Measurements from ENCODE around the gene TMOD1. TPM values are rescaled to one million over a fixed set of nuclear protein-coding genes. Genes with fewer than 3 reads are reported as not detected.

TMOD1 gene
- total and polyA plus RNA-seq, 3 donors from 2014 or later, result 3.9 to 7.8 (median 3.9) TPM

DNA sequence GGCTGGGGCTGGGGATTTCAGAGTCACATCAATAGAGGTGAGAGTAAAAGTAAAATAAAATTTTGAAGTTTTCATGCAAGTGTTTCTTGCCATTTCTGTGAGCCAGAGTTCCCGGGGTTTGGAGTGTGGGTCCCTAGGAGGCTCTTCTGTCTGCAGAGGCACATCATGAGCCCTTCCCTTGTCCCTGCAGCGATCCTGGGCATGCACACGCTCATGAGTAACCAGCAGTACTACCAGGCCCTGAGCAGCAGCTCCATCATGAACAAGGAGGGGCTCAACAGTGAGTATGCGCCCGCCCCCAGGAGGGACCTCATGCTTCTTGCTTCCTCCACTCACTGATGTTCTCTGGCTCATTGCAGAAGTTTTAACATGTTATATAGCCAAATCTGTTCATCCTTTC, 61.1 kb downstream of the TMOD1 start:
- Histone ChIP-seq H3K4me3 (no peak overlapping the region), H3K27ac (no peak overlapping the region), H3K36me3 (ENCODE audit: low read depth, missing control alignments) (no peaks in the 10 kb centered on the region), H3K27me3 (no peaks in the 10 kb centered on the region), H3K4me1 (peaks cover 22% of the 10 kb centered on the region), H3K9me3 (no peaks in the 10 kb centered on the region)
- peak; percentile 55 for DNase-seq
- intact Hi-C loops (cut with DNase I; ENCODE audit: low total_unique reads), result no loop called here
- 83 to 84% methylated on average over 5 of the region's 5 CpGs for WGBS, 2 donors
- TF ChIP-seq, protein P1, sequence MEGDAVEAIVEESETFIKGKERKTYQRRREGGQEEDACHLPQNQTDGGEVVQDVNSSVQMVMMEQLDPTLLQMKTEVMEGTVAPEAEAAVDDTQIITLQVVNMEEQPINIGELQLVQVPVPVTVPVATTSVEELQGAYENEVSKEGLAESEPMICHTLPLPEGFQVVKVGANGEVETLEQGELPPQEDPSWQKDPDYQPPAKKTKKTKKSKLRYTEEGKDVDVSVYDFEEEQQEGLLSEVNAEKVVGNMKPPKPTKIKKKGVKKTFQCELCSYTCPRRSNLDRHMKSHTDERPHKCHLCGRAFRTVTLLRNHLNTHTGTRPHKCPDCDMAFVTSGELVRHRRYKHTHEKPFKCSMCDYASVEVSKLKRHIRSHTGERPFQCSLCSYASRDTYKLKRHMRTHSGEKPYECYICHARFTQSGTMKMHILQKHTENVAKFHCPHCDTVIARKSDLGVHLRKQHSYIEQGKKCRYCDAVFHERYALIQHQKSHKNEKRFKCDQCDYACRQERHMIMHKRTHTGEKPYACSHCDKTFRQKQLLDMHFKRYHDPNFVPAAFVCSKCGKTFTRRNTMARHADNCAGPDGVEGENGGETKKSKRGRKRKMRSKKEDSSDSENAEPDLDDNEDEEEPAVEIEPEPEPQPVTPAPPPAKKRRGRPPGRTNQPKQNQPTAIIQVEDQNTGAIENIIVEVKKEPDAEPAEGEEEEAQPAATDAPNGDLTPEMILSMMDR (IDR thresholded peaks at IDR 0.05), result no peak
- TF ChIP-seq POLR2A (IDR thresholded peaks at IDR 0.05), result no peak

DNA sequence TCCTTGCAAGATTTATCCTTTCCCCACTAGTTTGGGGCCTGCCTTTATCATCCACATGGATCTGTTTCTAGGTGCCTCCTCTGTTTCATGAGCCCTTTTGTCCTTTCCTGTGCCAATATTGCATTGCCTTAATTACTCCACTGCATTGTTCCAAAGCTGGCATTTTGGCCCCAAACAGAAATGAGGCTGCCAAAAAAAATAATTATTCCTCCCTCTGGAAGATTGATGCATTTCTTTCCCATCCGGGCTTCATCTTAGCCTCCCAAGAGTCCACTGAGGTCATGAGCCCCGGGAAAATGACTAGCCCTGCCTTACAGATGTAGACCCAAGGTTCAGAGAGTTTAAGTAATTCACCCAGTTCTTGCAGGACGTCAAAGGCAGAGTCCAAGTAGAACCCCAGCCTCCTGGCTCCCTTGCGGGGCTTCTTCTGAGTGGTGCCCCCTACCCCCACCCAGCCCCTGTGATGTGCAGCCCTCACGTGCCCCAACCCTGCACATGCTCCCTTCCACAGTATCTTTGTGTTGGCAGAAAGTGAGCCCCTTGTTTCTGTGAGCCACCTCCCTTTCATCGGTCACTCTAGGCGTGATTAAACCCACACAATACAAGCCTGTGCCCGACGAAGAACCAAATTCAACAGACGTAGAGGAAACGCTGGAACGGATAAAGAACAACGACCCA, 62.1 kb downstream of the TMOD1 start:
- intact Hi-C loops (cut with DNase I; ENCODE audit: low total_unique reads), result no loop called here
- Histone ChIP-seq H3K27ac (peak overlapping the region; percentile 11 to 41), H3K4me3 (no peak overlapping the region), H3K36me3 (ENCODE audit: low read depth, missing control alignments) (no peaks in the 10 kb centered on the region), H3K4me1 (peaks cover 14% of the 10 kb centered on the region), H3K9me3 (no peaks in the 10 kb centered on the region), H3K27me3 (no peaks in the 10 kb centered on the region)
- no peak for DNase-seq
- TF ChIP-seq, protein P1 (IDR thresholded peaks at IDR 0.05), result no peak
- no peak for TF ChIP-seq POLR2A (IDR thresholded peaks at IDR 0.05)
- 79 to 84% methylated on average over 13 of the region's 13 CpGs for WGBS, 2 donors

DNA sequence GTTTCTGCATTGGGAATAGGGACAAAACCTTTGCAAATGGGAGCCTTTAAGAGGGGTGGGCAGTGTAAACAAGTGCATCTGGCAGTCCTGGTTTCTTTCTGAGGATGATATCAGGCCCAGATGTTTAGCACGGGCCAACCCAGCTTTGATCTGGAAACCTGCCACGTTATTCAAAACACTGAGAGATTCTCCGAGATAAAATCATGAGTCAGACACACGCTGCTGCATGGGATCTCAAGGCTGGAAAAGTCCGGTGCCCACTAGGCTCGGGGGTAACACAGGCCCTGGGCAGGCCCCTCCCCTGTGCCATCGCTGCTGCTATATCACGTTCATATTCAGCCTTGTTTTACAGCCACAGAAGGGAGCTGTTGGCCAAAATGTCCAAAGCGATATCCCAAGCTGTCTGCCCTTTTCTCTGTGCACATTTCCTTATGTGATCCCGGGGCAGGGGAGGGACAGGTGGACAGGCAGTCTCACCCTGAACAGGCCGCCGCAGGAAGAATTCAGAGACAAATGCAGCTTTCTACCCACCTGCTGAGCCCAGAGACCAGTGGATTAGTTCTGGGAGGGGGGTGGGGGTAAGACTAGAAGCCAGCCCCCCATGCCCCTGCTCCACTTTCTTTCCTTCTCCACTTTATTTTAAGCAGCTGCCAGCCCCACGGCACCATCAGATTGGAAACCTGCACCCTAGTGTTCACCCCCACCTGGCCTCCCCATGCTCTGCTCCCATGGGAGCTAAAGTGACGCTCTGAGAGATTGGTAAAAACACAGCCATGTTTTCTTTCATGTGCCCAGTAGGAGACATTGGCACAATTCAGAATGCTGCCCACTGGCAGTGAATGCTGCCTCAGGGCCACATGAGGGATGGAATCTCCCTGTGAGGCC, 63.1 kb downstream of the TMOD1 start:
- H3K27me3 ChIP-seq, result no peaks in the 10 kb centered on the region
- intact Hi-C loops (cut with DNase I; ENCODE audit: low total_unique reads), result no loop called here
- 64 to 65% methylated on average over 12 to 14 of the region's 14 CpGs for WGBS, 2 donors
- H3K4me3 ChIP-seq, result no peak overlapping the region
- TF ChIP-seq POLR2A (IDR thresholded peaks at IDR 0.05), result no peak
- TF ChIP-seq, protein P1 (IDR thresholded peaks at IDR 0.05), result no peak
- DNase-seq, result no peak
- peaks cover 8% of the 10 kb centered on the region for H3K4me1 ChIP-seq
- H3K27ac ChIP-seq, result peak overlapping the region in 1 of 2 donors; percentile 10
- no peaks in the 10 kb centered on the region for H3K36me3 ChIP-seq (ENCODE audit: low read depth, missing control alignments)
- no peaks in the 10 kb centered on the region for H3K9me3 ChIP-seq

DNA sequence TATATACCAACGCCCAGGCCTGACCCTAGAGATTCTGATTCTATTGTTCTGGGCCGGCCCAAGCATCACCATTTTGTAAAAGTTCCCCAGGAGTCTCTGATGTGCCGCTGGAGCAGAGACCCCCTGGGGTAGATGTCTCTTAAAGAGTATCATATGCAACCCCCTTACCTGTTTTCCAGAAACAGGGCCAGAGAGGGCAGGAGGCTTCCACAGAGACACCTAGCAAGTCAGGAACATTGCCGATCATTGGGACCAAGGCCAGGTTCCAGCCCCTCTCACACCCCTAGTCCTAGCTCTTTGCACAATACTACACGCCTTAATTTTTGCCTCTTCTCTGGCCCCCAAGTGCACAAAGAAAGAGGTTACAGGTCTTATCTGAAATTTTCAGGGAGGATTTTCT, 63.8 kb downstream of the TMOD1 start:
- Histone ChIP-seq H3K4me1 (peaks cover 8% of the 10 kb centered on the region), H3K9me3 (no peaks in the 10 kb centered on the region), H3K36me3 (ENCODE audit: low read depth, missing control alignments) (no peaks in the 10 kb centered on the region), H3K27me3 (no peaks in the 10 kb centered on the region), H3K4me3 (no peak overlapping the region), H3K27ac (no peak overlapping the region)
- DNase-seq, result no peak
- intact Hi-C loops (cut with DNase I; ENCODE audit: low total_unique reads), result no loop called here
- TF ChIP-seq POLR2A (IDR thresholded peaks at IDR 0.05), result no peak
- TF ChIP-seq, protein P1 (IDR thresholded peaks at IDR 0.05), result no peak
- WGBS, 2 donors, result 71 to 78% methylated on average over 4 to 5 of the region's 5 CpGs

Measured in testis (tissue), 3 donors.